Measurements from ENCODE around the gene FEZF1.

GRCh38 chr7:122261016-122261415 lies 43.5 kb downstream of the FEZF1 start:
- no peak for TF ChIP-seq CTCF (IDR thresholded peaks at IDR 0.05)
- no peak for TF ChIP-seq POLR2AphosphoS5 (IDR thresholded peaks at IDR 0.05; ENCODE audit: low read depth, low read length)
- no peak for TF ChIP-seq REST (IDR thresholded peaks at IDR 0.05; ENCODE audit: insufficient read depth in 1 of 2, low read depth in 2 of 2, low read length in 1 of 2)
